Ovary (tissue), 3 donors: ENCODE results near the gene CYSTM1.

Experiments used
- CTCF ChIP-seq, 3 donors: fragments of 450-650 bp in 2 of 3; fragments of 200-600 bp in 1 of 3; IDR thresholded peaks; one replicate each; pipeline versions ENCODE4 v1.5.1 to v1.8.0; 2016 to 2022; ENCODE audit warnings: antibody characterized with exemption in 3 of 3, mild to moderate bottlenecking in 1 of 3
- EP300 ChIP-seq: sonication (generic); formaldehyde crosslinking; IDR thresholded peaks from one replicate; pipeline ENCODE4 v1.6.1; 2017; ENCODE audit warnings: antibody characterized with exemption
- POLR2A ChIP-seq: fragments of 450-650 bp; IDR thresholded peaks from one replicate; pipeline ENCODE4 v1.6.1; 2017; ENCODE audit warnings: antibody characterized with exemption, mild to moderate bottlenecking, moderate library complexity
- donor health status: DM: no; HTN: no; CAD: no.

- TF ChIP-seq CTCF (IDR thresholded peaks at IDR 0.05) (no peak), POLR2A (no peak), EP300 (no peak)
Observed at GRCh38 chr5:140197023-140197422, 22.0 kb downstream of the CYSTM1 start.
